ENCODE data around the gene TBC1D23.

DNA sequence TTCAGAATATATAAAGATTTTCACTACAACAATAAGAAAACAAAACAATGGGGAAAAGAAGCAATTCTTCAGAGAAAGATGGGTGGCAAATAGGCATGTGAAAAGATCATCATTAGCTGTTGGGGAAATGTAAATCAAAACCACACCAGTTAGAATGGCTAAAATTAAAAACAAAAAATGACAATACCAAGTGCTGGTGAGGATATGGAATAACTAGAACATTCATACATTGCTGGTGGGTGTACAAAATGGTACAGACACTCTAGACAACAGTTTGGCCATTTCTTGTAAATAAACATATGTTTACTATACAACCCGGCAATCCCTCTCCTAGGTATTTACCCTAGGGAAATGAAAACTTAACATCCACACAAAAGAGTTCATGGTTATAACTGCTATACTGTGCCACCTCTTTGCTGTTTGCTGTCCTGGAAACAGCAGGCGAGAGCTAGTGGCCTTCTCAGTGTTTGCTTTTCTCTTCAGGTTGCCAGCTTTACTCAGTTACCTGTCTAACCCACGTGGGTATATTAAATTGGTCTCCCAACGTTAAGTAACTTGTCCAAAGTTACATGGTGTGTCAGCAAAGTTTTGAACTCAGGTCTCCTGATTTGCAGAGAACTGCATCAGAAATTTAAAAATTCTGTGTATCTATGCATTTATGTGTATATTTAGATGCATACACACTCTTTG is 69.2 kb downstream of the TBC1D23 start:
- TF ChIP-seq, protein P1, sequence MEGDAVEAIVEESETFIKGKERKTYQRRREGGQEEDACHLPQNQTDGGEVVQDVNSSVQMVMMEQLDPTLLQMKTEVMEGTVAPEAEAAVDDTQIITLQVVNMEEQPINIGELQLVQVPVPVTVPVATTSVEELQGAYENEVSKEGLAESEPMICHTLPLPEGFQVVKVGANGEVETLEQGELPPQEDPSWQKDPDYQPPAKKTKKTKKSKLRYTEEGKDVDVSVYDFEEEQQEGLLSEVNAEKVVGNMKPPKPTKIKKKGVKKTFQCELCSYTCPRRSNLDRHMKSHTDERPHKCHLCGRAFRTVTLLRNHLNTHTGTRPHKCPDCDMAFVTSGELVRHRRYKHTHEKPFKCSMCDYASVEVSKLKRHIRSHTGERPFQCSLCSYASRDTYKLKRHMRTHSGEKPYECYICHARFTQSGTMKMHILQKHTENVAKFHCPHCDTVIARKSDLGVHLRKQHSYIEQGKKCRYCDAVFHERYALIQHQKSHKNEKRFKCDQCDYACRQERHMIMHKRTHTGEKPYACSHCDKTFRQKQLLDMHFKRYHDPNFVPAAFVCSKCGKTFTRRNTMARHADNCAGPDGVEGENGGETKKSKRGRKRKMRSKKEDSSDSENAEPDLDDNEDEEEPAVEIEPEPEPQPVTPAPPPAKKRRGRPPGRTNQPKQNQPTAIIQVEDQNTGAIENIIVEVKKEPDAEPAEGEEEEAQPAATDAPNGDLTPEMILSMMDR (IDR thresholded peaks at IDR 0.05) = no peak
- no peak for TF ChIP-seq POLR2A (IDR thresholded peaks at IDR 0.05)
- TF ChIP-seq POLR2AphosphoS5 (IDR thresholded peaks at IDR 0.05) = no peak
